GM23338 (cell line): Measurements from ENCODE around the gene TBX18.

ENCODE experiments used
- CREB1 ChIP-seq: fragments of 250-450 bp; sonication (Bioruptor Pico); IDR thresholded peaks from 2 replicates; pipeline ENCODE4 v1.5.0; 2020; ENCODE audit warnings: low read depth, mild to moderate bottlenecking, moderate library complexity
- ETS1 ChIP-seq: IDR thresholded peaks from 2 replicates; pipeline ENCODE4 v1.6.1; 2016; ENCODE audit warnings: antibody characterized with exemption
- EZH2 ChIP-seq: fragments of 200-600 bp; sonication (generic); IDR thresholded peaks from one replicate; pipeline ENCODE4 v1.8.0; 2017; ENCODE audit warnings: antibody characterized with exemption, mild to moderate bottlenecking, low read depth; ENCODE audit not compliant: unreplicated experiment
- EZH2phosphoT487 ChIP-seq: fragments of 200-600 bp; sonication (generic); IDR thresholded peaks from one replicate; pipeline ENCODE4 v1.8.1; 2018; ENCODE audit warnings: antibody characterized with exemption; ENCODE audit not compliant: unreplicated experiment
- JUNB ChIP-seq: IDR thresholded peaks from one replicate; pipeline ENCODE4 v1.6.1; 2016; ENCODE audit warnings: antibody characterized with exemption; ENCODE audit not compliant: unreplicated experiment
- NANOG ChIP-seq: IDR thresholded peaks from 2 replicates; pipeline ENCODE4 v1.6.1; 2016; ENCODE audit warnings: antibody characterized with exemption, borderline replicate concordance
- POLR2AphosphoS5 ChIP-seq: IDR thresholded peaks from 2 replicates; pipeline ENCODE4 v1.6.1; 2016; ENCODE audit warnings: antibody characterized with exemption, low read depth
- REST ChIP-seq: IDR thresholded peaks from one replicate; pipeline ENCODE4 v1.6.1; 2018; ENCODE audit warnings: antibody characterized with exemption; ENCODE audit not compliant: unreplicated experiment
- STAT1 ChIP-seq: IDR thresholded peaks from one replicate; pipeline ENCODE4 v1.6.1; 2016; ENCODE audit warnings: antibody characterized with exemption; ENCODE audit not compliant: unreplicated experiment
- ZNF114 ChIP-seq: fragments of 250-450 bp; sonication (Bioruptor Pico); IDR thresholded peaks from 2 replicates; pipeline ENCODE4 v1.5.0; 2020; ENCODE audit warnings: mild to moderate bottlenecking, moderate library complexity
- ZNF331 ChIP-seq: fragments of 250-450 bp; sonication (Bioruptor Pico); IDR thresholded peaks from 2 replicates; pipeline ENCODE4 v1.5.0; 2020; ENCODE audit warnings: low read depth, mild to moderate bottlenecking, moderate library complexity
- TF ChIP-seq, protein P1 (sequence below), 2 experiments: fragments of 200-600 bp in 1 of 2; sonication (generic) in 1 of 2; conservative IDR thresholded peaks; 2 replicates each; pipeline versions ENCODE4 v1.5.1 to v1.6.1; 2016 to 2017; ENCODE audit warnings: antibody characterized with exemption in 2 of 2, low read depth in 2 of 2, mild to moderate bottlenecking in 2 of 2, moderate library complexity in 1 of 2

DNA sequence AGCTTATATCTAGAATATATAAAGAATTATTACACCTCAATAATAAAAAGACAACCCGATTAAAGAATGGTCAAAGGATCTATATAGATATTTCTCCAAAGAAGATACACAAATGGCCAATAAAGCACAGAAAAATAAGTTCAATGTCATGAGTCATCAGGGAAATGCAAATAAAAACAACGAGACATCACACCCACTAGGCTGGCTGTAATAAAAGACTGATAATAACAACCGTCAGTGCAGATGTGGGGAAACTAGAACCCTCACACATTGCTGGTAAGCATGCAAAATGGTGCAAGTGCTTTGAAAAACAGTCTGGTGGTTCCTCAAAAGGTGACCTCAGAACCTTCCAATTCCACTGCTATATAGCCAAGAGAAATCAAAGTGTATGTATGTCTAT is 33.0 kb downstream of the TBX18 start:
- TF ChIP-seq, protein P1, sequence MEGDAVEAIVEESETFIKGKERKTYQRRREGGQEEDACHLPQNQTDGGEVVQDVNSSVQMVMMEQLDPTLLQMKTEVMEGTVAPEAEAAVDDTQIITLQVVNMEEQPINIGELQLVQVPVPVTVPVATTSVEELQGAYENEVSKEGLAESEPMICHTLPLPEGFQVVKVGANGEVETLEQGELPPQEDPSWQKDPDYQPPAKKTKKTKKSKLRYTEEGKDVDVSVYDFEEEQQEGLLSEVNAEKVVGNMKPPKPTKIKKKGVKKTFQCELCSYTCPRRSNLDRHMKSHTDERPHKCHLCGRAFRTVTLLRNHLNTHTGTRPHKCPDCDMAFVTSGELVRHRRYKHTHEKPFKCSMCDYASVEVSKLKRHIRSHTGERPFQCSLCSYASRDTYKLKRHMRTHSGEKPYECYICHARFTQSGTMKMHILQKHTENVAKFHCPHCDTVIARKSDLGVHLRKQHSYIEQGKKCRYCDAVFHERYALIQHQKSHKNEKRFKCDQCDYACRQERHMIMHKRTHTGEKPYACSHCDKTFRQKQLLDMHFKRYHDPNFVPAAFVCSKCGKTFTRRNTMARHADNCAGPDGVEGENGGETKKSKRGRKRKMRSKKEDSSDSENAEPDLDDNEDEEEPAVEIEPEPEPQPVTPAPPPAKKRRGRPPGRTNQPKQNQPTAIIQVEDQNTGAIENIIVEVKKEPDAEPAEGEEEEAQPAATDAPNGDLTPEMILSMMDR (conservative IDR thresholded peaks at IDR 0.05; ENCODE audit: low read depth in 2 of 2) = no peak
- TF ChIP-seq POLR2AphosphoS5 = no peak
- no peak for TF ChIP-seq ZNF114 (CRISPR knock-in tag)
- TF ChIP-seq EZH2 = no peak
- no peak for TF ChIP-seq EZH2phosphoT487
- TF ChIP-seq CREB1 (CRISPR knock-in tag) = no peak
- TF ChIP-seq STAT1 = no peak
- TF ChIP-seq ZNF331 (CRISPR knock-in tag) = no peak
- TF ChIP-seq JUNB = no peak
- no peak for TF ChIP-seq REST
- TF ChIP-seq NANOG = no peak
- TF ChIP-seq ETS1 = no peak
